ENCODE measurements around the gene NUCB2. TPM values are rescaled to one million over a fixed set of nuclear protein-coding genes. Genes with fewer than 3 reads are reported as not detected.

NUCB2 gene
- polyA plus RNA-seq, 1 experiment, result 275 TPM

GRCh38 chr11:17368551-17368950 is 92.0 kb downstream of the NUCB2 start:
- Histone ChIP-seq H3K27ac (ENCODE audit: low read depth, low read length) (no peak overlapping the region), H3K27me3 (ENCODE audit: control insufficient read depth, insufficient read depth, low read length) (no peaks in the 10 kb centered on the region), H3K9me3 (ENCODE audit: control insufficient read depth, insufficient read depth, low read length) (peaks cover 35% of the 10 kb centered on the region), H3K4me3 (ENCODE audit: low read depth, low read length) (no peak overlapping the region)
- ChIA-PET CTCF (interaction anchor here (0.6 to 5.6 kb wide), 4 partner anchors 14 to 240 kb away, joined by 3 to 41 read pairs (median 3); no protein-coding TSS in a partner anchor), POLR2A (no interaction called here)
- DNase-seq (ENCODE audit: low read depth, low spot score), result no peak
- TF ChIP-seq, protein P1, sequence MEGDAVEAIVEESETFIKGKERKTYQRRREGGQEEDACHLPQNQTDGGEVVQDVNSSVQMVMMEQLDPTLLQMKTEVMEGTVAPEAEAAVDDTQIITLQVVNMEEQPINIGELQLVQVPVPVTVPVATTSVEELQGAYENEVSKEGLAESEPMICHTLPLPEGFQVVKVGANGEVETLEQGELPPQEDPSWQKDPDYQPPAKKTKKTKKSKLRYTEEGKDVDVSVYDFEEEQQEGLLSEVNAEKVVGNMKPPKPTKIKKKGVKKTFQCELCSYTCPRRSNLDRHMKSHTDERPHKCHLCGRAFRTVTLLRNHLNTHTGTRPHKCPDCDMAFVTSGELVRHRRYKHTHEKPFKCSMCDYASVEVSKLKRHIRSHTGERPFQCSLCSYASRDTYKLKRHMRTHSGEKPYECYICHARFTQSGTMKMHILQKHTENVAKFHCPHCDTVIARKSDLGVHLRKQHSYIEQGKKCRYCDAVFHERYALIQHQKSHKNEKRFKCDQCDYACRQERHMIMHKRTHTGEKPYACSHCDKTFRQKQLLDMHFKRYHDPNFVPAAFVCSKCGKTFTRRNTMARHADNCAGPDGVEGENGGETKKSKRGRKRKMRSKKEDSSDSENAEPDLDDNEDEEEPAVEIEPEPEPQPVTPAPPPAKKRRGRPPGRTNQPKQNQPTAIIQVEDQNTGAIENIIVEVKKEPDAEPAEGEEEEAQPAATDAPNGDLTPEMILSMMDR (IDR thresholded peaks at IDR 0.05; ENCODE audit: low read depth, low read length), result no peak

DNA sequence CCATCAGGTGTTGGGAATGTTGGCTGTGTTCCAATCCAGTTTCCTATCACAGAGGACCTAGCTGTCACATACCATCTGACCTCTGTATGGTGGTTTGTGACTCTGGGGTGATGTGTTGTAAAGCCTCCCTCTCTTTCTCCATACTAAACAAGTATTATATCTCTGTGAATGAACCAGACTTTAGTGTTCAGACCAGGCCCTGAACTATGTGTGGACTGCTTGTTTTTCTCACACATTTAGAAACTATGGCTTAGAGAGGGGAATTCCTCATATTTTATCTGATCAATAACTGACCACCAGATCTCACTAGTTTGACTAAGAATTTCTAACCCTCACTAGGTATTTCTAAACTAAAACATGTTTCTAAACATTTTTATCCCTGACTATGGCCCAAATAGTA is 92.6 kb downstream of the NUCB2 start:
- POLR2A ChIA-PET, result no interaction called here
- DNase-seq (ENCODE audit: low read depth, low spot score), result no peak
- no peak overlapping the region for H3K4me3 ChIP-seq (ENCODE audit: low read depth, low read length)
- no peaks in the 10 kb centered on the region for H3K27me3 ChIP-seq (ENCODE audit: control insufficient read depth, insufficient read depth, low read length)
- TF ChIP-seq, protein P1 (IDR thresholded peaks at IDR 0.05; ENCODE audit: low read depth, low read length), result no peak
- no peak overlapping the region for H3K27ac ChIP-seq (ENCODE audit: low read depth, low read length)
- peaks cover 35% of the 10 kb centered on the region for H3K9me3 ChIP-seq (ENCODE audit: control insufficient read depth, insufficient read depth, low read length)
- CTCF ChIA-PET, result interaction anchor here (0.6 to 1.3 kb wide), 2 partner anchors 14 to 240 kb away, joined by 3 read pairs; no protein-coding TSS in a partner anchor

DNA sequence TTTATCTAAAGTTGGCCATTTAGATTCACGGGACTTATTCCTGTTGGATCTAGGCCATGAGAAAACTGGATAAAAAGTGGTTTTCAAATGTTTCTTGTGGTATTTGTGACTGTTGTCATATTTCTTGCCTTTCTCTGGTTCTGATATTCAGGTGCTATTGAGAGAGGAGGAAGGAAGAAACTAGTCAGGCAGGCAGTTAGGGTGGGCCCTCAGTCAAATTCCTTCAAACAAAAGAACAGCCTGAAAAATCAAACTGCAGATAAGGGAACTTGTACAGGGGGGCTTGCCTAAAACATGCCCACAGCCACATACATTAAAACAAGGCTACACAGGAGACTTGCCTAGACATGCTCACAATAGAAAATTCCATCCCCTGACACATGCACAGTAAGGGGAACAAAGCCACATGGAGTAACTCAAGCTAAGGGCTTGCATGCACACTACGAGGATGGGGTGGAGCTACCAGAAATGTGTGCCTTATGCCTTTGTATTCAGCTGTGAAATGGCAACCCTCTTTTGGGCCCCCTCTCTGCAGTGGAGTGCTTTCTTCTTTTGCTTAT is 93.2 kb downstream of the NUCB2 start:
- H3K27me3 ChIP-seq (ENCODE audit: control insufficient read depth, insufficient read depth, low read length), result no peaks in the 10 kb centered on the region
- H3K9me3 ChIP-seq (ENCODE audit: control insufficient read depth, insufficient read depth, low read length), result peaks cover 35% of the 10 kb centered on the region
- POLR2A ChIA-PET, result no interaction called here
- TF ChIP-seq, protein P1 (IDR thresholded peaks at IDR 0.05; ENCODE audit: low read depth, low read length), result no peak
- no peak for DNase-seq (ENCODE audit: low read depth, low spot score)
- H3K27ac ChIP-seq (ENCODE audit: low read depth, low read length), result no peak overlapping the region
- H3K4me3 ChIP-seq (ENCODE audit: low read depth, low read length), result no peak overlapping the region
- CTCF ChIA-PET, result interaction anchor here (1.3 to 1.9 kb wide), 2 partner anchors 14 to 15 kb away, joined by 3 to 6 read pairs; no protein-coding TSS in a partner anchor

DNA sequence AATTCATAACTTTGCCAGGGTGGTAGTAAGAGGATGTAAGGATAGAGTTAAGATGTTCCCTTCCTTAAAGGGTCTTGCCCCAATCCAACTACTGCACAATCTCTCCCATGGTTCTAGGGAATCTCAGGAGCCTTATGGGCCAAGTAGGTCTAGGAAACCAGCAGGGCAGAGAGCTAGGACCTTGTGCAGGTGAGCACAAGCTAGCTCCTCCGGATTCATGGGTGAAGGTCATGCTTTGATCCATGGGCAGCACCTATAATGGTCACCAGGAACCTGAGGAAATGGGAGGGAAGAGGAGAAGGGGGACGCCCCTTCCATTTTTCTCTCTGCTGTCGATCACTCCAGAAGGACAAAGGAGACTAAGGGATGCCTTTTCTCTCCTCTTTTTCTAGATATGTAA is 95.1 kb downstream of the NUCB2 start:
- POLR2A ChIA-PET, result interaction anchor here (0.5 kb wide), 1 partner anchor 356 kb away, joined by 3 read pairs; no protein-coding TSS in a partner anchor
- CTCF ChIA-PET, result interaction anchor here (1.9 kb wide), 2 partner anchors 12 to 17 kb away, joined by 6 to 7 read pairs; no protein-coding TSS in a partner anchor
- Histone ChIP-seq H3K9me3 (ENCODE audit: control insufficient read depth, insufficient read depth, low read length) (peaks cover 35% of the 10 kb centered on the region), H3K4me3 (ENCODE audit: low read depth, low read length) (no peak overlapping the region), H3K27me3 (ENCODE audit: control insufficient read depth, insufficient read depth, low read length) (no peaks in the 10 kb centered on the region), H3K27ac (ENCODE audit: low read depth, low read length) (no peak overlapping the region)
- no peak for DNase-seq (ENCODE audit: low read depth, low spot score)
- TF ChIP-seq, protein P1 (IDR thresholded peaks at IDR 0.05; ENCODE audit: low read depth, low read length), result no peak

DNA sequence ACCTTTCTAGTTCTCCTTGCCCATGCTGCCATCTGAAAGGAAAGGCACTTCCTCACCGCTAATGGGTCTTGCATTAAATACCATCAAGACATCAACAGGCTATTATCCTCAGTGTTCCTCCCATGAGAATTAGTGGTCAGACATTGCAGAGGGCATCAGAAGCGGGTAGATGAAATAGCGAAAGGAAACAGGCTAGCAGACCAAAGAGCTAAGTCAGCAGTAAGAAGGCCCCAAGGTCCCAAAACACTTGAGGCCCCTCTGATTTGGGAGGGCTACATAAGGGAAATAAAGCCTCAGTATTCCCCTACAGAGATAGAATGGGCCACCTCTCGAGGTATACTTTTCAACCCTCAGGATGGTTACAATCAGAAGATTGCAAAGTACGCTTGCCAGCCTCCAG is 99.0 kb downstream of the NUCB2 start:
- Histone ChIP-seq H3K27me3 (ENCODE audit: control insufficient read depth, insufficient read depth, low read length) (no peaks in the 10 kb centered on the region), H3K27ac (ENCODE audit: low read depth, low read length) (no peak overlapping the region), H3K9me3 (ENCODE audit: control insufficient read depth, insufficient read depth, low read length) (peaks cover 23% of the 10 kb centered on the region), H3K4me3 (ENCODE audit: low read depth, low read length) (no peak overlapping the region)
- TF ChIP-seq, protein P1 (IDR thresholded peaks at IDR 0.05; ENCODE audit: low read depth, low read length), result no peak
- CTCF ChIA-PET, result interaction anchor here (1.4 to 2.6 kb wide), 2 partner anchors 8 to 22 kb away, joined by 4 to 13 read pairs; no protein-coding TSS in a partner anchor
- no peak for DNase-seq (ENCODE audit: low read depth, low spot score)
- POLR2A ChIA-PET, result no interaction called here

Measured in AG04450 (cell line).